IPS-18c (cell line): ENCODE data around the gene PRAMEF27.
"Not testable (repeated sequence)": the region's sequence is repeated elsewhere in the genome, so short reads cannot be mapped to it uniquely, and the experiment has no call there.

Experiments
- H3K4me3 ChIP-seq: 2 replicates; pipeline ENCODE4 v1.7.0; 2013; ENCODE audit warnings: low read depth, mild to moderate bottlenecking, low read length, moderate library complexity; ENCODE audit not compliant: insufficient read depth
- H3K9me3 ChIP-seq: one replicate; pipeline ENCODE4 v1.6.1; 2013; ENCODE audit warnings: mild to moderate bottlenecking, low read length, moderate library complexity; ENCODE audit not compliant: control insufficient read depth, insufficient read depth

Gene PRAMEF27

DNA sequence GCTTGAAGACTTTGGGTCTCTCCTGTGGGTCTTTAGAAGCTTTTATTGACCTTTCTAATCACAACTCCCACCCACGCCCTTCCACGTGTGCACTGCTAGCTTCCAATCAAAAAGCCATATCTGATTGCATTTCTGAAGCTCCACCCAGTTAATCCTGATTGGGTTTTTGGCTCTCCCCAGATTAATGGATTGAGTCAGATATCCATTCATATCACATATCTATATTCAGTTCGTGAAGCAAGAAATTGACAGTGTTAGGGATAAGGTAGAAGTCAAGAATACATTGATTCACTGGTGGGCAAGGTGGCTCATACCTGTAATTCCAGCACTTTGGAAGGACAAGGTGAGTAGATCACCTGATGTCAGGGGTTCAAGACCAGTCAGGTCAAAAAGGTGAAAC lies at the start of gene PRAMEF27:
TSS of gene PRAMEF27 (minus strand) at position 101 of the 400 bp plus-strand sequence. CDS start 2,916 bp downstream, outside the sequence.
- not testable (repeated sequence) for H3K9me3 ChIP-seq, H3K4me3 ChIP-seq

GRCh38 chr1:13070474-13070873 lies 14.1 kb upstream of the PRAMEF27 start, which contains the start of gene PRAMEF25:
PRAMEF25 (plus strand) TSS chr1:13070774; CDS start chr1:13073694, 2,920 bp downstream.
- H3K9me3 ChIP-seq, result not testable (repeated sequence)

DNA sequence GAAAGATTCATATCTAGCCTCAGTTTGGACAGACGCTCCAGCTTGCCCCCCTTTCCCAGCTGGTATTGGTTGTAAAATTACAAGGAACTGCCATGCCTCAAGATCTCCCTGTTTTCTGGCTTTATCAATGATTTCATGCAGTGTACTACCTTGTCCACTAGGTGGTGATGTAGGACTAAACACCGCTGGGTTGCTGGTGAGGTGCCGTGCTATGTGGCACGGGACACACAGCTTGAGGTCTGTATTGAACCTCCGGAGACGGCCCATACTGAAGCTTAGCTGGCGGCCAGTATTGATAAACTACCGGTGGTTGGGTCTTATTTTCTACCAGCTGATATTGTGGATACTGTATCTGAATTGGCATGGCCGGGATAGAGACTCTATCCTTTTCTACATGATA lies 36.5 kb downstream of the PRAMEF27 start:
- not testable (repeated sequence) for H3K9me3 ChIP-seq, H3K4me3 ChIP-seq

More at GRCh38 chr1:13070474-13070873, 14.1 kb upstream of the PRAMEF27 start, which contains the start of gene PRAMEF25:
- not testable (repeated sequence) for H3K4me3 ChIP-seq

DNA sequence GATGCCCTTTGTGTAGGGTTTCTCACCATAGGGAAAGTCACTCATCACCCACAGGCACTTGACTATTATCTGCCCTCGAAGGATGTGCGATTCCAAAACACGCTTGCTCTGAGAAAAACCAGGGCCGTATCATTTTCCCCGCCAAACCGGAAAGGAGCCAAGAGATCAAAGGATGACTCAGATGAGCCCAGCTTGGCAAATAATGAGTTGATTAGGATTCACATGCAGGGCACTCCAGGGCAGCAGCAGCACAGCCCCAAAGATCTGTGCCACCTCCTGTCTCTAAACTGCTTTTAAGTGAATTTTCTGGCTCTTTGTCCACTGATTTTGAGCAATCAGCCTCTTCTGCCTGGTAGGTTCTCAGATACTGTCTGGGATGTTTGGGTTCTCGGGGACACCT lies 44.4 kb downstream of the PRAMEF27 start:
- not testable (repeated sequence) for H3K4me3 ChIP-seq, H3K9me3 ChIP-seq

DNA sequence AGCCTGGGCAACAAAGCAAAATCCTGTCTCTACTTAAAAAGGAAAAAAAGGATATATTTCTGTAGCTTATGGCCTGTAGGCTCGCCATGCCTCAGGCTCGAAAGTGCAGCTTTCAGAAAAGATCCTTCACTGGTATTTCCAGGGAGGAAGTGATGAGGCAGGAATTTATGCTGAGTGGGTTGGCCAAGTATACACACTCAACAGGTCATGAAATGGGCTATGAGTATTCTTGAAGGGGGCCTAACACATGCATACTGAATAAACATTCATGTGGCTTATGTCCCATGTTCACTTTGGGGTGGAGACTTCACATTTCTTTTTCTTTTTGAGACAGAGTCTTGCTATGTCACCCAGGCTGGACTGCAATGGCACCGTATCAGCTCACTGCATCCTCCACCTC lies 47.0 kb downstream of the PRAMEF27 start:
- not testable (repeated sequence) for H3K4me3 ChIP-seq, H3K9me3 ChIP-seq

DNA sequence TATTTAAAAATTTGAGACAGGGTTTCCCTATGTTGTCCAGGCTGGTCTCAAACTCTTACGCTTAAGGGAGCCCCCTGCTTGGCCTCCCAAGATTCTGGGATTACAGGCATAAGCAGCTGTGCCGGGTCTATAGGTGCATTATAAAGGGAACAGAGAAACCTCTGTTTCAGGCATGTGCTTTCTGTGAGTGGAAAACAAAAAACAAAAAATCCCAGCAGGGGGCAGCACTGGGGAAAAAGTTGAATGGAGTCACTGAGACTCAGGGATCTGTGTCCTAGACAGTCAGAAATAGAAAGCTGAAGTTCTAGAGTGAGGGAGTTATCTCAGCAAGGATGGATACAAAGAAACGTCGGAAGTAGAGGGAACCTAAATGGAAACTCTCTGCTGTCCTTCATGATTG lies 50.6 kb downstream of the PRAMEF27 start:
- not testable (repeated sequence) for H3K4me3 ChIP-seq, H3K9me3 ChIP-seq
